ENCODE results near the gene UBE2G2. TPM values are rescaled to one million over a fixed set of nuclear protein-coding genes. Genes with fewer than 3 reads are reported as not detected.

Gene UBE2G2
- polyA plus RNA-seq, 1 donor from 2014 or later = 127 TPM

- H3K9me2 ChIP-seq (ENCODE audit: insufficient read depth, low read length) = no peaks in the 10 kb centered on the region
- H3K27ac ChIP-seq (ENCODE audit: low read length) = no peak overlapping the region
- H2AFZ ChIP-seq (ENCODE audit: low read depth, low read length) = no peak overlapping the region
- no peaks in the 10 kb centered on the region for H4K20me1 ChIP-seq (ENCODE audit: insufficient read depth)
- H3K4me2 ChIP-seq (ENCODE audit: low read length) = no peak overlapping the region
- H3K36me3 ChIP-seq (ENCODE audit: insufficient read depth, low read length) = no peaks in the 10 kb centered on the region
- no peak overlapping the region for H3K9ac ChIP-seq (ENCODE audit: low read length)
- no peaks in the 10 kb centered on the region for H3K27me3 ChIP-seq (ENCODE audit: insufficient read depth, low read depth, low read length)
- no peak overlapping the region for H3K4me3 ChIP-seq (ENCODE audit: low read length)
- TF ChIP-seq POLR2AphosphoS5 (IDR thresholded peaks at IDR 0.05) (no peak), REST (IDR thresholded peaks at IDR 0.05; ENCODE audit: borderline replicate concordance) (no peak), TAF1 (IDR thresholded peaks at IDR 0.05; ENCODE audit: low read depth) (no peak), SMC3 (conservative IDR thresholded peaks at IDR 0.05; ENCODE audit: poor library complexity) (no peak), RAD21 (conservative IDR thresholded peaks at IDR 0.05) (no peak), MXI1 (conservative IDR thresholded peaks at IDR 0.05; ENCODE audit: poor library complexity, severe bottlenecking) (no peak)
- no peaks in the 10 kb centered on the region for H3F3A ChIP-seq (ENCODE audit: insufficient read depth, low read length, poor library complexity, severe bottlenecking)
- H3K9me3 ChIP-seq (ENCODE audit: low read length) = no peaks in the 10 kb centered on the region
- no peaks in the 10 kb centered on the region for H3K79me2 ChIP-seq (replicated peaks; ENCODE audit: insufficient read depth, low read length)
These were observed 11.0 kb upstream of the UBE2G2 start for GRCh38 chr21:44812640-44813039.

- Histone ChIP-seq H3F3A (ENCODE audit: insufficient read depth, low read length, poor library complexity, severe bottlenecking) (no peaks in the 10 kb centered on the region), H3K4me2 (ENCODE audit: low read length) (no peak overlapping the region), H4K20me1 (ENCODE audit: insufficient read depth) (no peaks in the 10 kb centered on the region), H3K27me3 (ENCODE audit: insufficient read depth, low read depth, low read length) (no peaks in the 10 kb centered on the region), H3K27ac (ENCODE audit: low read length) (no peak overlapping the region), H3K9me2 (ENCODE audit: insufficient read depth, low read length) (no peaks in the 10 kb centered on the region), H3K4me3 (ENCODE audit: low read length) (no peak overlapping the region), H3K79me2 (replicated peaks; ENCODE audit: insufficient read depth, low read length) (no peaks in the 10 kb centered on the region), H3K36me3 (ENCODE audit: insufficient read depth, low read length) (no peaks in the 10 kb centered on the region), H3K9ac (ENCODE audit: low read length) (no peak overlapping the region), H3K9me3 (ENCODE audit: low read length) (no peaks in the 10 kb centered on the region), H2AFZ (ENCODE audit: low read depth, low read length) (no peak overlapping the region)
- TF ChIP-seq POLR2AphosphoS5 (IDR thresholded peaks at IDR 0.05) (no peak), SMC3 (conservative IDR thresholded peaks at IDR 0.05; ENCODE audit: poor library complexity) (no peak), REST (IDR thresholded peaks at IDR 0.05; ENCODE audit: borderline replicate concordance) (no peak), RAD21 (conservative IDR thresholded peaks at IDR 0.05) (no peak), TAF1 (IDR thresholded peaks at IDR 0.05; ENCODE audit: low read depth) (no peak), MXI1 (conservative IDR thresholded peaks at IDR 0.05; ENCODE audit: poor library complexity, severe bottlenecking) (no peak), EP300 (conservative IDR thresholded peaks at IDR 0.05; ENCODE audit: poor library complexity, severe bottlenecking) (no peak), CTCF (IDR thresholded peaks at IDR 0.05; ENCODE audit: poor library complexity, severe bottlenecking) (no peak), EZH2 (IDR thresholded peaks at IDR 0.05; ENCODE audit: borderline replicate concordance, insufficient read depth, low read length, poor library complexity, severe bottlenecking) (no peak)
These were observed 9.2 kb upstream of the UBE2G2 start for GRCh38 chr21:44810779-44811178.

All from neural cell (in vitro differentiated cells).